ENCODE results near the gene VARS2. TPM values are rescaled to one million over a fixed set of nuclear protein-coding genes. Genes with fewer than 3 reads are reported as not detected.

VARS2 gene
- total and polyA plus RNA-seq, 9 of the 15 experiments (the other 6 are each of a cell fraction or from before 2014, with no cell fraction given), result 1.6 to 53.6 (median 29.9) TPM

GRCh38 chr6:30877419-30878262 lies 36.4 kb upstream of the VARS2 start (continued):
- TF ChIP-seq TEAD1 (CRISPR knock-in tag; IDR thresholded peaks at IDR 0.05) (peak in 1 of 2 experiments; percentile 65; a peak in 2 of 4 replicates), ELF1 (tag; IDR thresholded peaks at IDR 0.05) (peak; percentile 75), JUN (IDR thresholded peaks at IDR 0.05; ENCODE audit: borderline replicate concordance, low read depth, low read length) (no peak; the same call in 1 of the 2 replicates), JUN (CRISPR knock-in tag; IDR thresholded peaks at IDR 0.05; ENCODE audit: borderline replicate concordance) (peak; percentile 88; the same call in 1 of the 2 replicates), ZBTB7A (IDR thresholded peaks at IDR 0.05; ENCODE audit: borderline replicate concordance, control insufficient read depth, low read depth, low read length) (peak; percentile 52; the same call in 1 of the 2 replicates), SIRT6 (IDR thresholded peaks at IDR 0.05; ENCODE audit: low read depth, low read length) (no peak), MEF2A (IDR thresholded peaks at IDR 0.05; ENCODE audit: control insufficient read depth, low read depth, low read length) (peak; percentile 82; the same call in 1 of the 2 replicates), NBN (IDR thresholded peaks at IDR 0.05; ENCODE audit: low read depth) (peak; percentile 91), TEAD4 (IDR thresholded peaks at IDR 0.05; ENCODE audit: low read length) (0 out of 2 replicates have a peak, but pooled peaks have one; percentile 10), TEAD4 (CRISPR knock-in tag; IDR thresholded peaks at IDR 0.05; ENCODE audit: borderline replicate concordance) (no peak), MCM2 (IDR thresholded peaks at IDR 0.05; ENCODE audit: low read depth) (no peak), CCNT2 (IDR thresholded peaks at IDR 0.05; ENCODE audit: borderline replicate concordance, extremely low read depth, insufficient read length, low read depth, low read length) (no peak), TFE3 (CRISPR knock-in tag; IDR thresholded peaks at IDR 0.05) (no peak), HNRNPL (IDR thresholded peaks at IDR 0.05; ENCODE audit: low read depth, low read length) (no peak), BHLHE40 (IDR thresholded peaks at IDR 0.05; ENCODE audit: low read length) (peak; percentile 43), KLF10 (CRISPR knock-in tag; IDR thresholded peaks at IDR 0.05) (no peak), ZNF512 (tag; IDR thresholded peaks at IDR 0.05) (no peak), SMARCE1 (IDR thresholded peaks at IDR 0.05) (peak; percentile 33; the same call in 1 of the 2 replicates), MYC (IDR thresholded peaks at IDR 0.05; ENCODE audit: low read depth, low read length) (peak; percentile 70), MYC (CRISPR knock-in tag; IDR thresholded peaks at IDR 0.05; ENCODE audit: borderline replicate concordance, low read depth) (no peak), ZNF23 (CRISPR knock-in tag; IDR thresholded peaks at IDR 0.05) (no peak), GTF2A2 (tag; IDR thresholded peaks at IDR 0.05) (0 out of 2 replicates have a peak, but pooled peaks have one; percentile 3), NR3C1 (CRISPR knock-in tag; IDR thresholded peaks at IDR 0.05) (no peak)
- TF ChIP-seq, protein P1, sequence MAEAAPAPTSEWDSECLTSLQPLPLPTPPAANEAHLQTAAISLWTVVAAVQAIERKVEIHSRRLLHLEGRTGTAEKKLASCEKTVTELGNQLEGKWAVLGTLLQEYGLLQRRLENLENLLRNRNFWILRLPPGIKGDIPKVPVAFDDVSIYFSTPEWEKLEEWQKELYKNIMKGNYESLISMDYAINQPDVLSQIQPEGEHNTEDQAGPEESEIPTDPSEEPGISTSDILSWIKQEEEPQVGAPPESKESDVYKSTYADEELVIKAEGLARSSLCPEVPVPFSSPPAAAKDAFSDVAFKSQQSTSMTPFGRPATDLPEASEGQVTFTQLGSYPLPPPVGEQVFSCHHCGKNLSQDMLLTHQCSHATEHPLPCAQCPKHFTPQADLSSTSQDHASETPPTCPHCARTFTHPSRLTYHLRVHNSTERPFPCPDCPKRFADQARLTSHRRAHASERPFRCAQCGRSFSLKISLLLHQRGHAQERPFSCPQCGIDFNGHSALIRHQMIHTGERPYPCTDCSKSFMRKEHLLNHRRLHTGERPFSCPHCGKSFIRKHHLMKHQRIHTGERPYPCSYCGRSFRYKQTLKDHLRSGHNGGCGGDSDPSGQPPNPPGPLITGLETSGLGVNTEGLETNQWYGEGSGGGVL (CRISPR knock-in tag; IDR thresholded peaks at IDR 0.05), result no peak

All from K562 (cell line).